ENCODE results near the gene NUMB. TPM values are rescaled to one million over a fixed set of nuclear protein-coding genes. Genes with fewer than 3 reads are reported as not detected.

Gene NUMB
- total RNA-seq, 1 experiment from 2014 or later = 81.5 TPM

DNA sequence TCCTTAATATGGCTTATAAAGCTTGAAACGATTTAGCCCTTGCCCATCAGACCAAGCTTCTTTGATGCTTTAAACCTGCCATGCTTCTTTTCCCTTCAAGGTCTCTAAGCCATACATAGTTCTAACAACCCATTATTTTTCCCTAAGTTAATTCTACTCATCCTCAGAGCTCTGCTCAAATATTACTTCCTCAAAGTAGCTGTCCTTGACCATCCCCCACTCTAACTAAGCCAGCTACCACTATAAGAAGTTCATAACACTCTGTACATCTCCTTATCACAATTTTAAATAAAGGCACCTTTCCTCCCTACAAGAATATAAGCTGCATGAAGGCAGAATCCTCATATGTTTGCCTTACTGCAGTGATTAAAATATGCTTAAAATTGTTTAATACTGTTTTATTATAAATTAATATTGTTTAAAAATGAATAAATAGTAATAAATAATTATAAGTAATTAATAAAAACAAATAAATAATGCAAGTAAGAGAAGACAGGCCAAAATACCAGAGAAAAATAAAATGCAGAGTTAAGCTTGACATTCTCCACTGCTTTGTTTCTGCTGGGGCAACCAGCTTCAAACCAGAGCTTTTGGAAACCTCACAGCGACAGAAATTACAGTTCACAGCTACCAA, 76.8 kb downstream of the NUMB start:
- Mint-ChIP-seq H3K27me3 (ENCODE audit: insufficient read depth, unreplicated experiment) (no peaks in the 10 kb centered on the region), H3K36me3 (ENCODE audit: insufficient read depth, unreplicated experiment) (peaks cover 6% of the 10 kb centered on the region), H3K9me3 (ENCODE audit: unreplicated experiment) (peaks cover 14% of the 10 kb centered on the region), H3K4me3 (ENCODE audit: unreplicated experiment) (no peak overlapping the region), H3K27ac (ENCODE audit: low read depth, unreplicated experiment) (no peak overlapping the region), H3K4me1 (ENCODE audit: insufficient read depth, unreplicated experiment) (no peaks in the 10 kb centered on the region)
- POLR2A ChIA-PET = interaction anchor here (1.3 kb wide), 2 partner anchors 18 to 77 kb away, joined by 3 to 5 read pairs; partner anchors contain the start of gene NUMB
- no peak for DNase-seq (ENCODE audit: unreplicated experiment)
- TF ChIP-seq, protein P1, sequence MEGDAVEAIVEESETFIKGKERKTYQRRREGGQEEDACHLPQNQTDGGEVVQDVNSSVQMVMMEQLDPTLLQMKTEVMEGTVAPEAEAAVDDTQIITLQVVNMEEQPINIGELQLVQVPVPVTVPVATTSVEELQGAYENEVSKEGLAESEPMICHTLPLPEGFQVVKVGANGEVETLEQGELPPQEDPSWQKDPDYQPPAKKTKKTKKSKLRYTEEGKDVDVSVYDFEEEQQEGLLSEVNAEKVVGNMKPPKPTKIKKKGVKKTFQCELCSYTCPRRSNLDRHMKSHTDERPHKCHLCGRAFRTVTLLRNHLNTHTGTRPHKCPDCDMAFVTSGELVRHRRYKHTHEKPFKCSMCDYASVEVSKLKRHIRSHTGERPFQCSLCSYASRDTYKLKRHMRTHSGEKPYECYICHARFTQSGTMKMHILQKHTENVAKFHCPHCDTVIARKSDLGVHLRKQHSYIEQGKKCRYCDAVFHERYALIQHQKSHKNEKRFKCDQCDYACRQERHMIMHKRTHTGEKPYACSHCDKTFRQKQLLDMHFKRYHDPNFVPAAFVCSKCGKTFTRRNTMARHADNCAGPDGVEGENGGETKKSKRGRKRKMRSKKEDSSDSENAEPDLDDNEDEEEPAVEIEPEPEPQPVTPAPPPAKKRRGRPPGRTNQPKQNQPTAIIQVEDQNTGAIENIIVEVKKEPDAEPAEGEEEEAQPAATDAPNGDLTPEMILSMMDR (IDR thresholded peaks at IDR 0.05; ENCODE audit: unreplicated experiment) = no peak
- CTCF ChIA-PET = interaction anchor here (0.5 to 0.8 kb wide), 3 partner anchors 27 to 42 kb away, joined by 3 read pairs; no protein-coding TSS in a partner anchor
- BruUV-seq (replicated peaks) = no TSS peak
- intact Hi-C loops (cut with micrococcal nuclease) = no loop called here

DNA sequence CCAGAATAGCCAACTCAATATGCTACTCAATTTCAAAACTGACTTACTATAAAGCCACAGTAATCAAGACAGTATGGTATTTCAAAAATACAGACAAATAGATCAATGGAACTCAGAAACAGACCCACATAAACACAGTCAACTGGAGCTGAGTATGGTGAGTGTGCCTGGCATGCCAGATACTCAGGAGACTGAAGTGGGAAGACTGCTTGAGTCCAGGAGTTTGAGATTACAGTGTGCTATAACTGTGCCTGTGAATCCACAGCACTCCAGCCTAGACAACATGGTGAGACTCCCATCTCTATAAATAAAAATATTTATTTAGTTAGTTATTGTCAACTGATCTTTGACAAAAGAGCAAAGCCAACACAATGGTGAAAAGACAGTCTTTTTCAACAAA, 81.8 kb downstream of the NUMB start:
- no peaks in the 10 kb centered on the region for H3K9me3 Mint-ChIP-seq (ENCODE audit: unreplicated experiment)
- H3K4me1 Mint-ChIP-seq (ENCODE audit: insufficient read depth, unreplicated experiment) = no peaks in the 10 kb centered on the region
- H3K27me3 Mint-ChIP-seq (ENCODE audit: insufficient read depth, unreplicated experiment) = no peaks in the 10 kb centered on the region
- BruUV-seq (replicated peaks) = no TSS peak
- CTCF ChIA-PET = interaction anchor here (0.6 kb wide), 1 partner anchor 11 kb away, joined by 3 read pairs; no protein-coding TSS in a partner anchor
- no peak for DNase-seq (ENCODE audit: unreplicated experiment)
- H3K4me3 Mint-ChIP-seq (ENCODE audit: unreplicated experiment) = no peak overlapping the region
- POLR2A ChIA-PET = no interaction called here
- TF ChIP-seq, protein P1 (IDR thresholded peaks at IDR 0.05; ENCODE audit: unreplicated experiment) = no peak
- H3K36me3 Mint-ChIP-seq (ENCODE audit: insufficient read depth, unreplicated experiment) = peaks cover 5% of the 10 kb centered on the region
- intact Hi-C loops (cut with micrococcal nuclease) = no loop called here
- H3K27ac Mint-ChIP-seq (ENCODE audit: low read depth, unreplicated experiment) = no peak overlapping the region

DNA sequence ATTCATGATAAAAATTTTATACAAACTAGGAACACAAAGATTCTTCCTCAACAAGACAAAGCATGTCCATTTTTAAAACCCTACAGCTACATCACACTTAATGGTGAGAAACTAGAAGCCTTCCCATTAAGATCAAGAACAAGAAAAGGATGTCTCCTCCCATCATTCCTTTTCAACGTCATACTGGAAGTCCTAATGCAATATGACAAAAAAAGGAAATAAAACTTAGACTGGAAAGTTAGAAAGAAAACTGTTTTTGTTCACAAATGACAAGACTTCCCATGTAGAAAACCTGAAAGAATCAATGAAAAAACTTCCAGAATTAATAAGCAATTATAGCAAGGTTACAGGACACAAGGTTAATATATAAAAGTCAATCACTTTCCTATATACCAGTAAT, 82.5 kb downstream of the NUMB start:
- no peak for DNase-seq (ENCODE audit: unreplicated experiment)
- Mint-ChIP-seq H3K4me3 (ENCODE audit: unreplicated experiment) (no peak overlapping the region), H3K9me3 (ENCODE audit: unreplicated experiment) (no peaks in the 10 kb centered on the region), H3K4me1 (ENCODE audit: insufficient read depth, unreplicated experiment) (no peaks in the 10 kb centered on the region), H3K27me3 (ENCODE audit: insufficient read depth, unreplicated experiment) (no peaks in the 10 kb centered on the region), H3K36me3 (ENCODE audit: insufficient read depth, unreplicated experiment) (peaks cover 5% of the 10 kb centered on the region), H3K27ac (ENCODE audit: low read depth, unreplicated experiment) (no peak overlapping the region)
- intact Hi-C loops (cut with micrococcal nuclease) = no loop called here
- BruUV-seq (replicated peaks) = no TSS peak
- ChIA-PET POLR2A (no interaction called here), CTCF (no interaction called here)
- TF ChIP-seq, protein P1 (IDR thresholded peaks at IDR 0.05; ENCODE audit: unreplicated experiment) = no peak

DNA sequence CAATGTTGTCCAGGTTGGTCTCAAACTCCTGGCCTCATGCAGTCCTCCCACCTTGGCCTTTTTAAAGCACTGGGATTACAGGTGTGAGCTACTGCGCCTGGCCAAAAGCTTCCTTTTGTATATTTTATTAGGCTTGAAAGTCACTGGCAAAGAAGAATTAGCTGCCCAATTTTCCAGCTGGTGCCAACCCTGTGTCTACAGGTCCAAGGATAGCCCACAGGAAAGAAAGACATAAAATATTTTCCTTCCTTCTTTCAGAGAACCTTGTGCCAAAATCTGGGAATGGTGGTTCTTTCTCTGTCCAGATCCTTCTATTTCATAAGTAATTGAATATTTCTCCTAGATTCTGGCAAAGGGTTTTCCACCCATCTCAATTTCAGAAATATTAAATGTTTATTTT, 84.1 kb downstream of the NUMB start:
- no TSS peak for BruUV-seq (replicated peaks)

More for the DNA sequence above, 84.1 kb downstream of the NUMB start:
- no peaks in the 10 kb centered on the region for H3K27me3 Mint-ChIP-seq (ENCODE audit: insufficient read depth, unreplicated experiment)
- H3K4me3 Mint-ChIP-seq (ENCODE audit: unreplicated experiment) = no peak overlapping the region
- TF ChIP-seq, protein P1 (IDR thresholded peaks at IDR 0.05; ENCODE audit: unreplicated experiment) = no peak
- CTCF ChIA-PET = interaction anchor here (1.0 kb wide), 1 partner anchor 98 kb away, joined by 6 read pairs; no protein-coding TSS in a partner anchor
- intact Hi-C loops (cut with micrococcal nuclease) = no loop called here
- H3K27ac Mint-ChIP-seq (ENCODE audit: low read depth, unreplicated experiment) = no peak overlapping the region
- H3K36me3 Mint-ChIP-seq (ENCODE audit: insufficient read depth, unreplicated experiment) = peaks cover 5% of the 10 kb centered on the region
- no peaks in the 10 kb centered on the region for H3K4me1 Mint-ChIP-seq (ENCODE audit: insufficient read depth, unreplicated experiment)
- POLR2A ChIA-PET = interaction anchor here (0.6 to 0.7 kb wide), 2 partner anchors 40 to 41 kb away, joined by 3 read pairs; no protein-coding TSS in a partner anchor
- no peak for DNase-seq (ENCODE audit: unreplicated experiment)
- no peaks in the 10 kb centered on the region for H3K9me3 Mint-ChIP-seq (ENCODE audit: unreplicated experiment)
